Type B pancreatic cell (in vitro differentiated cells): ENCODE data around the gene PLD6. TPM values are rescaled to one million over a fixed set of nuclear protein-coding genes. Genes with fewer than 3 reads are reported as not detected.

Source experiments
- DNase-seq: peaks from one replicate; pipeline ENCODE4 v3.0.0; 2021; ENCODE audit warnings: mixed read lengths; ENCODE audit not compliant: unreplicated experiment; ENCODE audit errors: extremely low spot score
- H3K27ac Mint-ChIP-seq: 2 replicates; pipeline ENCODE4 v1.8.0; 2021; ENCODE audit warnings: mild to moderate bottlenecking, mixed read lengths
- H3K27me3 Mint-ChIP-seq: 2 replicates; pipeline ENCODE4 v1.8.0; 2021; ENCODE audit warnings: mixed read lengths
- H3K36me3 Mint-ChIP-seq: 2 replicates; pipeline ENCODE4 v1.8.0; 2021; ENCODE audit warnings: mixed read lengths
- H3K4me1 Mint-ChIP-seq: one replicate; pipeline ENCODE4 v1.8.0; 2021; ENCODE audit warnings: mixed read lengths; ENCODE audit not compliant: unreplicated experiment
- H3K4me3 Mint-ChIP-seq: 2 replicates; pipeline ENCODE4 v1.8.0; 2021; ENCODE audit warnings: mild to moderate bottlenecking, mixed read lengths
- H3K9me3 Mint-ChIP-seq: 2 replicates; pipeline ENCODE4 v1.8.0; 2021; ENCODE audit warnings: mixed read lengths
- total RNA-seq: library from RNA; stranded (reverse); gene quantifications from 2 replicates; pipeline ENCODE4 v1.2.1, GENCODE V29; 2021; ENCODE audit warnings: low replicate concordance
- TF ChIP-seq, protein P1 (sequence below): fragments of 200-600 bp; sonication (generic); conservative IDR thresholded peaks from 2 replicates; pipeline ENCODE4 v1.5.0; 2021; ENCODE audit warnings: antibody characterized with exemption, mild to moderate bottlenecking

The PLD6 gene
- total RNA-seq, 1 donor from 2014 or later, result 1.5 TPM

- Mint-ChIP-seq H3K27ac (no peak overlapping the region), H3K36me3 (peaks cover 13% of the 10 kb centered on the region), H3K4me3 (no peak overlapping the region), H3K9me3 (no peaks in the 10 kb centered on the region), H3K27me3 (no peaks in the 10 kb centered on the region), H3K4me1 (no peaks in the 10 kb centered on the region)
- TF ChIP-seq, protein P1, sequence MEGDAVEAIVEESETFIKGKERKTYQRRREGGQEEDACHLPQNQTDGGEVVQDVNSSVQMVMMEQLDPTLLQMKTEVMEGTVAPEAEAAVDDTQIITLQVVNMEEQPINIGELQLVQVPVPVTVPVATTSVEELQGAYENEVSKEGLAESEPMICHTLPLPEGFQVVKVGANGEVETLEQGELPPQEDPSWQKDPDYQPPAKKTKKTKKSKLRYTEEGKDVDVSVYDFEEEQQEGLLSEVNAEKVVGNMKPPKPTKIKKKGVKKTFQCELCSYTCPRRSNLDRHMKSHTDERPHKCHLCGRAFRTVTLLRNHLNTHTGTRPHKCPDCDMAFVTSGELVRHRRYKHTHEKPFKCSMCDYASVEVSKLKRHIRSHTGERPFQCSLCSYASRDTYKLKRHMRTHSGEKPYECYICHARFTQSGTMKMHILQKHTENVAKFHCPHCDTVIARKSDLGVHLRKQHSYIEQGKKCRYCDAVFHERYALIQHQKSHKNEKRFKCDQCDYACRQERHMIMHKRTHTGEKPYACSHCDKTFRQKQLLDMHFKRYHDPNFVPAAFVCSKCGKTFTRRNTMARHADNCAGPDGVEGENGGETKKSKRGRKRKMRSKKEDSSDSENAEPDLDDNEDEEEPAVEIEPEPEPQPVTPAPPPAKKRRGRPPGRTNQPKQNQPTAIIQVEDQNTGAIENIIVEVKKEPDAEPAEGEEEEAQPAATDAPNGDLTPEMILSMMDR, result no peak
- no peak for DNase-seq
These were observed 38.1 kb downstream of the PLD6 start for GRCh38 chr17:17167986-17168385.

GRCh38 chr17:17167356-17167755 lies 38.8 kb downstream of the PLD6 start:
- H3K4me3 Mint-ChIP-seq, result no peak overlapping the region
- TF ChIP-seq, protein P1, result no peak
- H3K27ac Mint-ChIP-seq, result peak overlapping the region; percentile 79
- no peaks in the 10 kb centered on the region for H3K9me3 Mint-ChIP-seq
- peaks cover 13% of the 10 kb centered on the region for H3K36me3 Mint-ChIP-seq
- no peak for DNase-seq
- no peaks in the 10 kb centered on the region for H3K4me1 Mint-ChIP-seq
- no peaks in the 10 kb centered on the region for H3K27me3 Mint-ChIP-seq

- Mint-ChIP-seq H3K4me3 (no peak overlapping the region), H3K9me3 (no peaks in the 10 kb centered on the region), H3K27me3 (no peaks in the 10 kb centered on the region), H3K36me3 (peaks cover 18% of the 10 kb centered on the region), H3K27ac (no peak overlapping the region), H3K4me1 (no peaks in the 10 kb centered on the region)
- DNase-seq, result no peak
- TF ChIP-seq, protein P1, result no peak
These were observed 39.7 kb downstream of the PLD6 start for GRCh38 chr17:17166446-17166845.

DNA sequence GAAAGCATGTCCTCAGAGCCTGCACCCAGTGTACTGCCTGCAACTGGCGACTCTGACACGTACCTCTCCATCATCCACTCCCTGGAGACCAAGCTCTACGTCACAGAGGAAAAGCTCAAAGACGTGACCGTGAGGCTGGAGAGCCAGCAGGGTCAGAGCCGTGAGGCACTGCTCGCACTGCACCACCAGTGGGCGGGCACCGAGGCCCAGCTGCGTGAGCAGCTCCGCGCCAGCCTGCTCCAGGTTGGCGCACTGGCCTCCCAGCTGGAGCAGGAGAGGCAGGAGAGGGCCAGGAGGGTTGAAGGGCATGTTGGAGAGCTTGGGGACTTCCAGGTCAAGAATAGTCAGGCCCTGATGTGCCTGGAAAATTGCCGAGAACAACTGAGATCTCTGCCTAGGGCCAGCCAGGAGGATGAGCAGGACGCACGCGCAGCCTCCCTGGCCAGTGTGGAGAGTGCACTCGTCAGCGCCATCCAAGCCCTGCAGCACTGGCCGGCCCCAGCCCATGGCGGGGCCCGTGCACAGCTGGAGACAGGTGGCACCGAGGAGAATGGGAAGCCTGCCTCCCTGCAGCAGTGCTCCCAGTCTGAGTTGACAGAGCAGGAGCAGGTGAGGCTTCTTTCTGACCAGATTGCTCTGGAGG lies 40.3 kb downstream of the PLD6 start:
- H3K27me3 Mint-ChIP-seq, result no peaks in the 10 kb centered on the region
- H3K9me3 Mint-ChIP-seq, result no peaks in the 10 kb centered on the region
- no peak overlapping the region for H3K27ac Mint-ChIP-seq
- no peak overlapping the region for H3K4me3 Mint-ChIP-seq
- peaks cover 19% of the 10 kb centered on the region for H3K36me3 Mint-ChIP-seq
- no peaks in the 10 kb centered on the region for H3K4me1 Mint-ChIP-seq
- DNase-seq, result no peak
- TF ChIP-seq, protein P1, result no peak

DNA sequence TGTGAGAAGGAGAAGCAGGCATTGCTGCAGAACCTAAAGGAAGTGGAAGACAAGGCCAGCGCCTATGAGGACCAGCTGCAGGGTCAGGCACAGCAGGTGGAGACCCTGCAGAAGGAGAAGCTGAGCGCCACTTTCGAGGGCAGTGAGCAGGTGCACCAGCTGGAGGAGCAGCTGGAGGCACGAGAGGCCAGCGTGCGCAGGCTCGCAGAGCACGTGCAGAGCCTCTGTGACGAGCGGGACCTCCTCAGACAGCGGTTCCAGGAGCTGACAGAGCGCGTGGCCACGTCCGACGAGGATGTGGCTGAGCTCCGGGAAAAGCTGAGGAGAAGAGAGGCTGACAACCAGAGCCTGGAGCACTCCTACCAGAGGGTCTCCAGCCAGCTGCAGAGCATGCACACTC lies 41.5 kb downstream of the PLD6 start:
- Mint-ChIP-seq H3K9me3 (no peaks in the 10 kb centered on the region), H3K27me3 (no peaks in the 10 kb centered on the region), H3K4me3 (no peak overlapping the region), H3K4me1 (no peaks in the 10 kb centered on the region), H3K36me3 (peaks cover 17% of the 10 kb centered on the region), H3K27ac (peak overlapping the region; percentile 46)
- no peak for DNase-seq
- TF ChIP-seq, protein P1, result no peak

DNA sequence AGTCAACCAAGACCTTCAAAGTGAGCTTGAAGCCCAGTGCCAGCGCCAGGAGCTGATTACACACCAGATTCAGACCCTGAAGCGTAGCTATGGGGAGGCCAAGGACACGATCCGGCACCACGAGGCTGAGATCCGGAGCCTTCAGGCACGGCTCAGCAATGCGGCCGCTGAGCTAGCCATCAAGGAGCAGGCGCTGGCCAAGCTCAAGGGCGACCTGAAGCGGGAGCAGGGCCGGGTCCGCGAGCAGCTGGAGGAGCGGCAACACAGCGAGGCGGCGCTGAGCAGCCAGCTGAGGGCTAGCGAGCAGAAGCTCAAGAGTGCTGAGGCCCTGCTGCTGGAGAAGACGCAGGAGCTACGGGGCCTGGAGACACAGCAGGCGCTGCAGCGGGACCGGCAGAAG lies 42.0 kb downstream of the PLD6 start:
- Mint-ChIP-seq H3K4me1 (no peaks in the 10 kb centered on the region), H3K27me3 (no peaks in the 10 kb centered on the region), H3K9me3 (no peaks in the 10 kb centered on the region), H3K4me3 (no peak overlapping the region), H3K27ac (no peak overlapping the region), H3K36me3 (peaks cover 15% of the 10 kb centered on the region)
- TF ChIP-seq, protein P1, result no peak
- DNase-seq, result no peak
